HEK293 (cell line): ENCODE measurements around the gene TXNRD3.

Experiments
- CTCF ChIP-seq: fragments of 450-650 bp; formaldehyde crosslinking; IDR thresholded peaks from 2 replicates; pipeline ENCODE4 v1.5.1; 2016; ENCODE audit warnings: missing biosample characterization, missing genetic modification characterization
- PRDM1 ChIP-seq: fragments of 450-650 bp; formaldehyde crosslinking; IDR thresholded peaks from 2 replicates; pipeline ENCODE4; 2016; ENCODE audit warnings: missing biosample characterization, missing genetic modification characterization
- PRDM4 ChIP-seq: fragments of 450-650 bp; formaldehyde crosslinking; IDR thresholded peaks from 2 replicates; pipeline ENCODE4 v1.5.1; 2017; ENCODE audit warnings: missing biosample characterization, missing genetic modification characterization
- TCF7L2 ChIP-seq: IDR thresholded peaks from 2 replicates; pipeline ENCODE4 v1.6.1; 2011; ENCODE audit warnings: low read depth, mild to moderate bottlenecking, inconsistent platforms, low read length, moderate library complexity, borderline replicate concordance
- YY1 ChIP-seq: fragments of 450-650 bp; formaldehyde crosslinking; IDR thresholded peaks from 2 replicates; pipeline ENCODE4 v1.5.1; 2018; ENCODE audit warnings: missing biosample characterization, missing genetic modification characterization
- ZNF311 ChIP-seq: fragments of 450-650 bp; formaldehyde crosslinking; IDR thresholded peaks from 2 replicates; pipeline ENCODE4 v1.5.1; 2017; ENCODE audit warnings: missing biosample characterization, missing genetic modification characterization, borderline replicate concordance
- ZNF449 ChIP-seq: fragments of 450-650 bp; formaldehyde crosslinking; IDR thresholded peaks from 2 replicates; pipeline ENCODE4 v1.5.1; 2017; ENCODE audit warnings: missing biosample characterization, mild to moderate bottlenecking, missing genetic modification characterization, moderate library complexity
- ZNF664 ChIP-seq: fragments of 450-650 bp; formaldehyde crosslinking; IDR thresholded peaks from 2 replicates; pipeline ENCODE4 v1.5.1; 2016; ENCODE audit warnings: missing biosample characterization, missing genetic modification characterization
- ZSCAN16 ChIP-seq: fragments of 450-650 bp; formaldehyde crosslinking; IDR thresholded peaks from 2 replicates; pipeline ENCODE4 v1.5.1; 2016; ENCODE audit warnings: missing biosample characterization, missing genetic modification characterization

- TF ChIP-seq CTCF (no peak), TCF7L2 (no peak), ZNF664 (no peak), YY1 (no peak), ZNF311 (tag by site-specific recombination) (no peak), PRDM4 (no peak), PRDM1 (no peak), ZNF449 (no peak), ZSCAN16 (tag by site-specific recombination) (no peak)
Observed at GRCh38 chr3:126663257-126663656, 8.3 kb upstream of the TXNRD3 start.
